Measurements from ENCODE around the gene ZNHIT1.
"Not testable (repeated sequence)": the region's sequence is repeated elsewhere in the genome, so short reads cannot be mapped to it uniquely, and the experiment has no call there.

The ZNHIT1 gene

GRCh38 chr7:101202603-101202918, 15.4 kb upstream of the ZNHIT1 start:
- no peak for DNase-seq (ENCODE audit: extremely low spot score)
- TF ChIP-seq LEF1 (IDR thresholded peaks at IDR 0.05; ENCODE audit: borderline replicate concordance) (no peak), CTBP1 (IDR thresholded peaks at IDR 0.05; ENCODE audit: borderline replicate concordance) (no peak), PKNOX1 (IDR thresholded peaks at IDR 0.05) (no peak), BHLHE40 (IDR thresholded peaks at IDR 0.05; ENCODE audit: borderline replicate concordance) (no peak), TARDBP (IDR thresholded peaks at IDR 0.05) (no peak), ELF4 (IDR thresholded peaks at IDR 0.05) (no peak), SUZ12 (IDR thresholded peaks at IDR 0.05) (no peak), SP1 (IDR thresholded peaks at IDR 0.05) (no peak), FOXK2 (IDR thresholded peaks at IDR 0.05) (no peak), ZNF384 (IDR thresholded peaks at IDR 0.05) (no peak), L3MBTL2 (conservative IDR thresholded peaks at IDR 0.05) (no peak), NFRKB (IDR thresholded peaks at IDR 0.05) (no peak), FOXA1 (IDR thresholded peaks at IDR 0.05) (no peak), FOXM1 (IDR thresholded peaks at IDR 0.05; ENCODE audit: borderline replicate concordance) (no peak), HDGF (IDR thresholded peaks at IDR 0.05; ENCODE audit: borderline replicate concordance) (no peak), ARNT (IDR thresholded peaks at IDR 0.05) (no peak)
- ChIA-PET POLR2A (no interaction called here), CTCF (interaction anchor here (0.5 to 1.2 kb wide), 2 partner anchors 10 to 1086 kb away, joined by 3 to 6 read pairs; no protein-coding TSS in a partner anchor)

- POLR2A ChIA-PET = interaction anchor here (1.8 kb wide), 1 partner anchor 14 kb away, joined by 4 read pairs; the partner anchor contains the start of genes PLOD3 and ZNHIT1
Observed at GRCh38 chr7:101203740-101204738, 13.9 kb upstream of the ZNHIT1 start.

GRCh38 chr7:101205901-101206664, 11.9 kb upstream of the ZNHIT1 start:
- ChIA-PET CTCF (no interaction called here), POLR2A (interaction anchor here (1.8 kb wide), 1 partner anchor 12 kb away, joined by 4 read pairs; the partner anchor contains the start of genes PLOD3 and ZNHIT1)
- DNase-seq (ENCODE audit: extremely low spot score) = no peak
- TF ChIP-seq SUZ12 (IDR thresholded peaks at IDR 0.05) (no peak), CTBP1 (IDR thresholded peaks at IDR 0.05; ENCODE audit: borderline replicate concordance) (no peak), BHLHE40 (IDR thresholded peaks at IDR 0.05; ENCODE audit: borderline replicate concordance) (no peak), PKNOX1 (IDR thresholded peaks at IDR 0.05) (no peak), SP1 (IDR thresholded peaks at IDR 0.05) (no peak), ZNF384 (IDR thresholded peaks at IDR 0.05) (no peak), L3MBTL2 (conservative IDR thresholded peaks at IDR 0.05) (no peak), NFRKB (IDR thresholded peaks at IDR 0.05) (no peak), TARDBP (IDR thresholded peaks at IDR 0.05) (no peak), HDGF (IDR thresholded peaks at IDR 0.05; ENCODE audit: borderline replicate concordance) (no peak), LEF1 (IDR thresholded peaks at IDR 0.05; ENCODE audit: borderline replicate concordance) (no peak)

More at GRCh38 chr7:101203740-101204738, 13.9 kb upstream of the ZNHIT1 start:
- CTCF ChIA-PET = interaction anchor here (1.3 kb wide), 1 partner anchor 60 kb away, joined by 6 read pairs; no protein-coding TSS in a partner anchor
- not testable (repeated sequence) for DNase-seq (ENCODE audit: extremely low spot score)

GRCh38 chr7:101206665-101207042, 11.3 kb upstream of the ZNHIT1 start:
- ChIA-PET CTCF (no interaction called here), POLR2A (no interaction called here)
- DNase-seq (ENCODE audit: extremely low spot score) = no peak
- no peak for TF ChIP-seq PKNOX1 (IDR thresholded peaks at IDR 0.05)
- TF ChIP-seq FOXA1 (IDR thresholded peaks at IDR 0.05) = no peak
- no peak for TF ChIP-seq BHLHE40 (IDR thresholded peaks at IDR 0.05; ENCODE audit: borderline replicate concordance)
- no peak for TF ChIP-seq SUZ12 (IDR thresholded peaks at IDR 0.05)
- TF ChIP-seq CTBP1 (IDR thresholded peaks at IDR 0.05; ENCODE audit: borderline replicate concordance) = no peak
- no peak for TF ChIP-seq FOXK2 (IDR thresholded peaks at IDR 0.05)
- no peak for TF ChIP-seq LEF1 (IDR thresholded peaks at IDR 0.05; ENCODE audit: borderline replicate concordance)
- no peak for TF ChIP-seq ELF4 (IDR thresholded peaks at IDR 0.05)
- no peak for TF ChIP-seq ZNF384 (IDR thresholded peaks at IDR 0.05)
- TF ChIP-seq FOXM1 (IDR thresholded peaks at IDR 0.05; ENCODE audit: borderline replicate concordance) = no peak
- no peak for TF ChIP-seq TARDBP (IDR thresholded peaks at IDR 0.05)
- TF ChIP-seq SP1 (IDR thresholded peaks at IDR 0.05) = no peak
- TF ChIP-seq NFRKB (IDR thresholded peaks at IDR 0.05) = no peak
- no peak for TF ChIP-seq ARNT (IDR thresholded peaks at IDR 0.05)
- no peak for TF ChIP-seq HDGF (IDR thresholded peaks at IDR 0.05; ENCODE audit: borderline replicate concordance)

GRCh38 chr7:101207459-101207858, 10.5 kb upstream of the ZNHIT1 start:
- TF ChIP-seq TARDBP (IDR thresholded peaks at IDR 0.05) (no peak), FOXM1 (IDR thresholded peaks at IDR 0.05; ENCODE audit: borderline replicate concordance) (no peak), FOXA1 (IDR thresholded peaks at IDR 0.05) (no peak), SP1 (IDR thresholded peaks at IDR 0.05) (no peak), HDGF (IDR thresholded peaks at IDR 0.05; ENCODE audit: borderline replicate concordance) (no peak), BHLHE40 (IDR thresholded peaks at IDR 0.05; ENCODE audit: borderline replicate concordance) (no peak), PKNOX1 (IDR thresholded peaks at IDR 0.05) (no peak), ELF4 (IDR thresholded peaks at IDR 0.05) (no peak), L3MBTL2 (conservative IDR thresholded peaks at IDR 0.05) (no peak), ZNF384 (IDR thresholded peaks at IDR 0.05) (no peak), LEF1 (IDR thresholded peaks at IDR 0.05; ENCODE audit: borderline replicate concordance) (no peak), CTBP1 (IDR thresholded peaks at IDR 0.05; ENCODE audit: borderline replicate concordance) (no peak), NFRKB (IDR thresholded peaks at IDR 0.05) (no peak), ARNT (IDR thresholded peaks at IDR 0.05) (no peak), SUZ12 (IDR thresholded peaks at IDR 0.05) (no peak), FOXK2 (IDR thresholded peaks at IDR 0.05) (no peak)
- no peak for DNase-seq (ENCODE audit: extremely low spot score)
- CTCF ChIA-PET = no interaction called here
- POLR2A ChIA-PET = interaction anchor here (0.9 kb wide), 1 partner anchor 10 kb away, joined by 3 read pairs; the partner anchor contains the start of gene ZNHIT1

Data from HEK293T (cell line).